ENCODE results near the gene MAL.

GRCh38 chr2:95021023-95021416, 4.5 kb upstream of the MAL start:
- TF ChIP-seq CTCF (conservative IDR thresholded peaks at IDR 0.05) (no peak), ZFX (IDR thresholded peaks at IDR 0.05) (no peak)

All from C4-2B (cell line).